ENCODE data around the gene KLK2.
"Not testable (repeated sequence)": the region's sequence is repeated elsewhere in the genome, so short reads cannot be mapped to it uniquely, and the experiment has no call there.

KLK2 gene

DNA sequence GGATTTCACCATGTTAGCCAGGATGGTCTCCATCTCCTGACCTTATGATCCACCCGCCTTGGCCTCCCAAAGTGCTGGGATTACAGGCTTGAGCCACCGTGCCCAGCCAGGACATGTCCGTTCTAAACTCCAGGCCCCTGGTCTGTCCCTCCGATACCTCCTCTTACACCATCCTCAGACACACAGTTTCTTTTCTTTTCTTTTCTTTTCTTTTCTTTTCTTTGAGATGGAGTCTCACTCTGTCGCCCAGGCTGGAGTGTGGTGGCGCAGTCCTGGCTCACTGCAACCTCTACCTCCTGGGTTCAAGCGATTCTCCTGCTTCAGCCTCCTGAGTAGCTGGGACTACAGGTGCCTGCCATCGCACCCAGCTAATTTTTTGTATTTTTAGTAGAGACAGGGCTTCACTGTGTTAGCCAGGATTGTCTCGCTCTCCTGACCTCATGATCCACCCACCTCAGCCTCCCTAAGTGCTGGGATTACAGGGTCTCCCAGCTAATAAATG is 22.9 kb downstream of the KLK2 start:
- DNase-seq = not testable (repeated sequence)

DNA sequence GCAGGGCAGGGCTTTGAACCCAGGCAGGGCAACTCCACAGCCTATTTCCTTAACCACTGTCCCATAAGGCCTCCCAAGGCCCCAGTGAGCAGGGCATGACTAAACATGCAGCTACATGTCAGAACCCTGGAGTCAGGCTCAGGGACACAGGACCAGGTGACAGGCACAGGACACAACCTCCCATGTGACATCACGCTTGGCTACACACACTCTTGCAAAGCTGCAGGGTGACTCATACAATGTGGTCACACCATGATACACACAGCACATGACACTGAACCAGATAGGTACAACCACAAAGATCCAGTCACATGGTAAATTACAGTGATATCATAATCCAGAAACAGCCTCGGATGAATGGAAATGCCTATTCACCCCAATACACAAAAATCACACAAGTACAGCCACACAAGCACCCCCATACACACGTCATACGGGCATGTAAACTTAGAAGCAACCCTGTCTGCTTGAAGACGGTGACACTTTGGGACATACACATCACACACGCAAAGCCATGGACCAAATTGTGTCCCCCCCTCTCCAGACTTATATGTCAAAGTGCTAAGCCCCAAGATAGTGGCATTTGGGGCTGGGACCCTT is 23.5 kb downstream of the KLK2 start:
- DNase-seq = no peak

DNA sequence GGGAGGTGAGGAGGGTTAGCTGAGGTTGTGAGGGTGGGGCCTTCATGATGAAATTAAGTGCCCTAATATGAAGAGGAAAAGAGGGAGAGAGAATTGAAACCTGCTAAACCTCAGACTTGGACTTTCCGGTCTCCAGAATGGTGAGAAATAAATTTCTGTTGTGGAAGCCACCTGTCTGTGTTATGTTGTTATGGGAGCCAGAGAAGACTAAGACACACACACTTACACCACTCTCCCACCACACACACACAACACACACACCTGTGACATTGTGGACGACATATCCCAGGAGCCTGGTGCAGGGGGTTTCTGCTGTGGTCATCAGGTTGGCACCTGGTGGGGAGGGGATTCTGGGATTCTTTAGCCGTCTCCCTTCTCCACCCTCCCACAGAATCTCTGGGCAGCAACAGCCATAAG is 24.0 kb downstream of the KLK2 start:
- DNase-seq = no peak

DNA sequence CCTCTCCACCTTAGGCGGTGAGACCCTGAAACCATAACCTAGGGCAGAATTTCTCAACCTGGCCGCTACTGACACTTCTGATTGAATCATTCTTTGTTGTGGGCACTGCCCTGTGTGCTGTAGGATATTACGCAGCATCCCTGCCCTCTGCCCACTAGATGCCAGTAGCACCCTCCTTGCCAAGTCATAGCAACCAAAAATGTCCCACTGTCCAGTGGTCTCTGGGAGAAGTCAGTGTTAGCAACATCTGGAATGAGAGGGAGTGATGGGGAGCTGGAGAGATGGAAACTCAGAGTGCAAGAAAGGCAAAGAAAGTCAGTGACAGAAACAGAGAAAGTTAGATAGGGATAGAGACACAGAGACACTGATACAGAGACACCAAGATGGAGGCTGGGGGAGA is 24.4 kb downstream of the KLK2 start:
- no peak for DNase-seq

DNA sequence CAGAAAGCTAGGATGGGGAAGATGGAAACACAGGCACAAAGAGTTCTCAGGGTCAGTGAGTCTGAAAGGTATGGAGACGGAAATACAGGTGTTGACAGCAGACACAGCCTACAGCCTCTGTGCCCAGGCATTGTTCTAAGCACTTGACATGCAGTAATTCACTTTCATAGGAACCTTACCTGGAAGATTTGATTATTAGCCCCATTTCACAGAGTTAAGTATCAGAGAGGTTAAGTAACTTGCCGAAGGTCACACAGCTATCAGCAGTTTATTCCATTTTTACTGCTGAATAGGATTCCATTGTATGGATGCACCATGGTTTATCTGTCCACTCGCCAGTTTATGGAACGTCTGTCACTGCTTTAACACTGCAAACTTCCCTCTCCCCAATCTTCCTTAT is 24.8 kb downstream of the KLK2 start:
- DNase-seq = no peak

DNA sequence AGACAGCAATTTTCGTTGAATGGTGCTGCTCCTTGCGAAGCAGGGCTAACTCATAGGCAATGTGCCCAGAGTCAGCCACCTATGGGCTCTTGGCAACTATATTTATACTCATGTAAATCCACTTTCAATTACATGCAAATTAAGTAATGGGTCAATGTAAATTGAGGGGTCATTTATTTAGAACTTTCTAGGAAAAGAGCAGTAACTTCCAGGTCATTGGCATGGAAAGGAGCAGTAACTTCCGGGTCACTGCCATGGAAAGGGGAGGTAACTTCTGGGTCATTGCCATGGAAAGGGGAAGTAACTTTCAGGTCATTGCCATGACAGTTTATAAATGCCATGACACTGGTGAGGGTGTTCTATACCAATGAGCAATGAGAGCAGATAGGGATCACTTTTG is 26.3 kb downstream of the KLK2 start:
- DNase-seq = no peak

DNA sequence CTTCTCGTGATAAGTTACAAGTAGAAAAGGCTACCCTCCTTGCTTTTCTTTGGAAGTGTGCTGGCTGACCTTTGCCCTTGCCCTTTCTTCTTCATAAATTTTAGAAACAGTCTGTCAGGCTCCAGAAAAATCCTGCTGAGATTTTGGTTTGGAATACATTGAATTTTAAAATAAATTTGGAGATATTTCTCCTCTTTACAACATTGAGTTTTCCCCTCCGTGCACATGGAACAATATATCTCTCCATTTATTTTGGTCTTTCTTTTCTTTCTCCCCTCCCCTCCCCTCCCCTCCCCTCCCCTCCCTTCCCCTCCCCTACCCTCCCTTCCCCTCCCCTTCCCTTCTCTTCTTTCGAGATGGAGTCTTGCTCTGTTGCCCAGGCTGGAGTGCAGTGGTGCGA is 29.4 kb downstream of the KLK2 start:
- DNase-seq = no peak

DNA sequence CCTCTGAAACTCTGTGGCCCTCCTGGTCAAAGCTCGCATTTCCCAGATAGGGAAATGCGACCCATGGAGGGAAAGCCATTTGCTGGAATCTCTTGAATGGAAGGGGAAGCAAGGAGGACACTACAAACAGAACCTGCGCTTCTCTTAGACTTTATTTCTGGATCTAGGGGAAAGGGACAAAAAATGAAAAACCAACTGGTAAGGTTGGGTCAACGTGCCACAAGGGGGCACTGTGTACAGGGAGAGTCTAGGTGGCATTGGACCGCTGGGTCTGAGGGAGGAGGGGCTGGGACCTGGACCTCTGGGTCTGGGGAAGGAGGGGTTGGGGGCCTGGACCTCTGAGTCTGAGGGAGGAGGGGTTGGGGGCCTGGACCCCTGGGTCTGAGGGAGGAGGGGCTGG is 33.0 kb downstream of the KLK2 start:
- no peak for DNase-seq

DNA sequence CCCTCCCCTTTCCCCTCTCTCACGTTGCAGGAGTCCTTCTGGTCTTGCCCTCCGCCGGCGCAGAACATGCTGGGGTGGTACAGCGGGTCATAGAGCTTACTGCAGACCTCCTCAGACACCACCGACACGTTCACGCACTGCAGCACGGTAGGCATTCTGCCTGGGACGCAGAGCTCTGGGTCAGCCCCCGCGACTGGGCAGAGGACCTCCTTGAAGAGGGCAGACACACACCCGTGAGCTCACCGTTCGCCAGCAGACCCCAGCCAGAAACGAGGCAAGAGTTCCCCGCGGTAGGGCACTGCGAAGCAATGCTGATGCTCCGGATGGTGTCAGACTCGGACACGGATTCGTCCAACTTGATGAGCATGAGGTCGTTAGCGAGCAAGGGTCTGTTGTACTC is 35.1 kb downstream of the KLK2 start:
- DNase-seq = no peak

DNA sequence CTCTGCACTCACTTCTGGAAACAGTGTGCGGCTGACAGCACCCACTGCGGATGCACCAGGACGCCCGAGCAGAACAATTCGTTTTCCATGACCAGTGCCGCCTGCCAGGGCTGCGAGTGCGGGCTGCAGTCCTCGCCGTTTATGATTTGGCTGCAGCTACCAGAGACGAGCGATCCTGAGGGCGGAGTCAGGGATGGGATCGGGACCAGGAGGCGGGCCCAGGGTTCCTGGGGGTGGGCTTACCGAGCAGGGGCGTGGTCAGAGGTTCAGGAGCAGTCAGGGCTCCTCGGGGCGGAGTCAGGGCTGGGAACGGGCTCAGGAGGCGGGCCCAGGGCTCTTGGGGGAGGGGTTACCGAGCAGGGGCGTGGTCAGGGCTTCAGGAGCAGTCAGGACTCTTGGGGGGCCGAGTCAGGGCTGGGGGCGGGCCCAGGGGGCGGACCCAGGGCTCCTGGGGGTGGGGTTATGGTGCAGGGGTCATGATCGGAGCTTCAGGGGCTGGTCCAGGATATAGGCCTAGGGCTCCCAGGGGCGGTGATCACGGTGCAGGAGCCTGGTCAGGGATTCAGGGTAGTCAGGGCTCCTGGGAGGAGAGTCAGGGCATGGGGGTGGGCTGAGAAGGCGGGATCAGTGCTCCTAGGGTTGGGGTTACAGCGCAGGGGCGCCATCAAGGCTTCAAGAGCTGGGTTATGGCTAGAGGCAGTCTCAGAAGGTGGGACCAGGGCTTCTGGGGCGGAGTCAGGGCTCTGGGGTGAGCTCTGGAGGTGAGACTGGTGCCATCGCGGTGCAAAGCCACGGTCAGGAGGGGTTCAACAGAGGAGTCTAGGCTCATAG is 36.2 kb downstream of the KLK2 start:
- no peak for DNase-seq

DNA sequence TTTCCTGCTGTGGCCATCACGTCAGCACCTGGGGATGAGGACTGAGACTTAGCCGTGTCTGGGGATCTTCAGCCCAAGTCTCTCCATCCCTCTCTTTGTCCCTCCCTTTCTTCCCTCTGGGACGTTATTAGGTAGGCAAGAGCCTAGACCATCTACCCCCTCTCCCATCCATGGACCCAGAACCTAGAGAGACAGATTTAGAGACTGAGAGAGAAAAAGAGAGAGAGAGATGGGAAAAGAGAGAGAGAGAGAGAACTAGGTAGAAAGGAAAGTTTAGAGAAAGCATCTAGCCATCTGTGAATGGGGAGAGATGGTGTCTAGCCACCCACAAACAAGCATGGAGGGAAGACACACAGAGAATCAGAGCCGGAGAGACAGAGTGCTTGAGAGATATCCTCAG is 37.5 kb downstream of the KLK2 start:
- DNase-seq = no peak

DNA sequence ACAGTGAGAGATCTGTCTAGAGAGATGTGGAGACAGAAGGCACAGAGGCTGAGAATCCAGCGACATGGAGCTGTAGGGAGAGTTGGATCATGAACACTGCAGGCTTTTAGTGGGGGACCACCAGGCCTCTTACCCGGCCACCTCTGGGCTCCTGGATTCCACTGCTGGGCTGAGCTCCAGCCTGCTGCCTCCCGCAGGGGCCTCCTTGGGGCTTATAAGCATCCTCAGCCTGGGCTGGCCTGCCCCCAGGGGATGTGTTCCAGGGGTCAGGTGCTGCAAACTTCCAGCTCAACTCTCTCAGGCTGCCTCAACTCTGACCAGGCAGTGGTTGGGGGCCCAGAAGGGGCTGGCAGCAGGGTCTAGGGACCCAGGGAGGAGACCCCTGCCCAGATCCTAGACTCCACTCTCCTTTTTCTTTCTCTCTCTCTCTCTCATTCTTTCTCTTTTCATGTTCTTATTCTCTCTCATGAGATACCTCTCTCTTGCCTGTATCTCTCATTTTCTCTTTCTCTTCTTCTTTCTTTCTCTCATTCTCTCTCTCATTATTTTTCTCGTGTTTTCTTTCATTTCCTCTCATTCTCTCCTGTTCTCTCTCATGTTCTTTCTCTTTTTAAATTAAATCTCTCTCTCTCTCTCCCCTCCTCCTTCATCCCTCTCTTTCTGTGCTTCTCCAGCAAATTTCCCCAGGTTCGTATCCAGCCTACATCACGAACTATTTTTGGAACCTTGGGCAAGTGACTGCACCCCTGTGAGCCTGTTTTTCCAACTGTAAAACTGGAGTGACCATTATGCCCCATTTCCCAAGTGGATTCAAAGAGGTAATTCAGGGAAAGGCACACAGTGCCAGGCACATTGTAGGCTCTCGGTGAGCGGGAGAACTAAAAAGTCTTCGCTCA is 38.2 kb downstream of the KLK2 start, which contains the start of gene KLK4:
TSS of gene KLK4 (minus strand) at position 190 of the 896 bp plus-strand sequence. CDS start 657 bp downstream, outside the sequence.
- no peak for DNase-seq

DNA sequence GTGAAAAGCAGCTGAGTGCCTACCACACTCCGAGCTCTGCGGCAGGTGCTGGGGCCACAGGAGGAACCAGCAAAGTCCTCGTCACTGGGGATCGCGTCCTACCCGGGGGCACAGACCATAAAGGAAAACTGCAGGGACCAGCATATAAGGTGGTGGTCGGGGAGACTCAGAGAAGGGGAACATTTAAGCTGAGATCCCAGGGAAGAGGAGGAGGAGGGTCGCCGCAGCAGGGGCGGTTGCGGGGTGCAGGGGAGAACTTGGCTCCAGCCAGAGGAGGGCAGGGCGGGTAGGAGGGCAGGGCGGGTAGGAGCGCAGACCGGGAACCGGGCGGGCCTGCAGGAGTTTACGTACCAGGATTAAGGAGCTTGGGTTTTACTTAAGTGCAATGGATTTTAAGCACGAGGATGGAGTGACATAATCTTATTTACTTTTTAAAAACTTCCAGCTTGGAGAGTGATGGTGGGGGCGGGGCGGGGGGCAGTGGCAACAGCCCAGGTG is 38.9 kb downstream of the KLK2 start:
- no peak for DNase-seq

DNA sequence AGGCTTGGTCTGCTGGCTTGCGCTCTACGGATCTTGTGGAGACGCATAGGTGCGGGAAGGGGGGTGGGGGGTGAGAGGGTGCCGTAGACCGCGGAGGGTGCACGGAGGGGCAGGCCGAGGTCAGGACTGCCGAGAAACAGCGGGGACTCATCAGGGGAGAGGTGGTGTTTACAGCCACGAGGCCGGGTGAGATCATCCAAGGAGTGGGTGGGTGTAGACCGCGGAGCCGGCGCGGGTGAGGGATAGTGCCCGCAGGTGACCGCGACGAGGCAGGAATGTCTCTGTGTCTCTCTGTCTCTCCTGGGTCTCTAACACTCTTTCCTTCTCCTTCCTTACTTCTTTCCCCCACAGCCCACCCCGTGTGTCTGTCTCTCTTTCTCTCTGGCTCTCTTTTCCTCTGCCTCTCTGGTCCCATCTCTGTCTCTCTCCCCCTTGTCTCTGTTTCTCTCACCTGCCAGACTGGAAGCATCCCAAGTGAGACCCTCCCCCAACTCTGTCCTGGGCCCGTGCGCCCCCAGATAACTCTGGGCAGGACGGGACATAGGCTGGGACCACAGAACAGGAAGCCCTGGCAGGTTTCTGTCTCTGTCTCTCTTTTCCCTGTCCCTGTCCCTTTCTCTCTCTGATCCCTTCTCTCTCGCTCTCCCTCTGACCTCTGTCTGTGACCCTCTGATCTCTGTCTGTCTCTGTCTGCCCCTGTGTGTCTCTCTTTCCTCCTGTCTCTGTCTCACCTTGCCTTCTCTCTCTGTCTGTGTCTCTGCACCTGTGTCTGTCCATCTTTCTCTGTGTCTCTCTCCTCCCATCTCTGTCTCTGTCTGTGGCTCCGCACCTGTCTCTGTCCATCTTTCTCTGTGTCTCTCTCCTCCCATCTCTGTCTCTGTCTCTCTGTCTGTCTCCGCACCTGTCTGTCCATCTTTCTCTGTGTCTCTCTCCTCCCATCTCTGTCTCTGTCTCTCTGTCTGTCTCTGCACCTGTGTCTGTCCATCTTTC is 39.8 kb downstream of the KLK2 start:
- DNase-seq = no peak

DNA sequence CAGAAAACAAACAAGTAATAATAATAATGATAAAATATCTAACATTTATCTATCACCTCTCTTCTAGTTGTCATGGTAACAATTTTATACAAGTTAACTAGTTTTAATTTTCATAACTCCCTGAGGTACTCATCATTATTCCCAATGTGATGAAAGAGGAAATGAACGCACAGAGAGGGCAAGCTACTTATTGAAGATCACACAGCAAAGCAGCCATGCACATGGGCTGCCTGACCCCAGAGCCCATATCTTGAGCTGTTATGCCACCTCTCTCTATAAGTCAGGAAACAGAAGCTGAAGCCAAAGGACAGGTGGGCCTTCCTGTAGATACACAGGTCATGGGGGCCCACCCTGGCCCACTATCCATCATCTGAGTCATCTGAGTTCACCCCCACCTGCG is 42.8 kb downstream of the KLK2 start:
- DNase-seq = no peak

DNA sequence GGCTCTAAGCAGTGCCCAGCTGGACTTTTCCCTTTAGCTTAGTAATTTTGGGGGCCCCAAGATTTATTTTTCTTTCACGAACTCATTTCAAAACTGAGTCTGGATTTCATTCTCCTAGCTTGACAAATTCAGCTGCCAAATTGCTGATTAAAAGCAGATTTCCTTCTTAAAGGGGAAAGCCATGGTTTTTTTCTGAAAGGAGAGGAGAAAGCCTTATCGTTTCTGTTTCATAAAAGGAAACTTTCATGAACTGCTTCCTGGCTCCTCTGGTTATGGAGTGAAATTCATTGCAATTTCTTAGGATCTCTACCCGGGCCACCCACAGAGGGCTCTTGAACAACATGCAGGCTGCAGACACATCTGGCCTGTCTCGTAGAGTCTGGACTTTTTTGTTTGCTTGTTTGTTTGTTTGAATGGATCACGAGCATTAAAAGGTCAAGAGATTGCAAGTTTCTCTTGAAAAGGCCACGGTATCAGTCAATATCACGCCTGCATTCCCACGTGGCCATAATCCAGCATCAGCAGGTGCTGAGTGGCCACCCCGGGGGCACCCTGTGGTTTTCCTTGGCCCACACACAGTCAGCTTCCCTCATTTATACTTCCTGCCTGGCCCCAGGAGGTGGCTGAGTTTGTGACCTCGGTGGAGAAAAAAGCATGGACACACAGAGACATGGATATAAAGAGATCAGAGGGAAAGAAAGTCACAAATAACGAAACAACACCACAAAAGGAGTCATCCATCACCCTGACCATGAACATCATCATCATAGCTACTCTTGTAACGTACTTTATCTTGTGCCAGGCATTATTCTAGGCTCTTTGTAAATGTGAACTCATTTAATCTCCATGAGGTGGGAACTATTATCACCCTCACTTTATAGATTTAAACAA is 48.4 kb downstream of the KLK2 start:
- DNase-seq = no peak

DNA sequence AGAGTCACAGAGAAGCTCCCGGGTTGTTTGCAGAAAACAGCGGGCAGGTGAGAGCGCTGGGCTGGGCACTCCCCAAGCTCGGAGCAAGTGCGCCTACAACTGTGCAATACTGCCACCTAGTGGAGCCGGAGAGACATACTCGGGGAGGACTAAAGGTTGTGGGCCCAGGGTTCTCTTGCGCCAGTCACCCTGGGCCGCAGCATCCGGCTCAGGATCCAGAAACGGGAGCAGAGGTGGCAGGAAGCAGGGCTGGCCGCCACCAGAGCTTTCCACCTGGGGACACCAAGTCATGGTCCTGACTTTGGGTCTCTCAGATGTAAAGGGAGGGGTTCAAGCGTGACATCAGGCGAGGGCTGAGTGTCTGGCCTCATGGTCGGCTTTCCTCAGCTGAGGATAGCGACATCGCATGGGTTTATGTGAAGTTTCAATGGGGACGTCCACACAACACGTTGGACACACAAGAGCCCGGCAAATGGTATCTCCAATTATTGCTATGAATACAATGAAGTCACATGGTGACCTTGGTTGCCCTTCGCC is 49.1 kb downstream of the KLK2 start:
- peak; percentile 27 to 59 for DNase-seq

DNA sequence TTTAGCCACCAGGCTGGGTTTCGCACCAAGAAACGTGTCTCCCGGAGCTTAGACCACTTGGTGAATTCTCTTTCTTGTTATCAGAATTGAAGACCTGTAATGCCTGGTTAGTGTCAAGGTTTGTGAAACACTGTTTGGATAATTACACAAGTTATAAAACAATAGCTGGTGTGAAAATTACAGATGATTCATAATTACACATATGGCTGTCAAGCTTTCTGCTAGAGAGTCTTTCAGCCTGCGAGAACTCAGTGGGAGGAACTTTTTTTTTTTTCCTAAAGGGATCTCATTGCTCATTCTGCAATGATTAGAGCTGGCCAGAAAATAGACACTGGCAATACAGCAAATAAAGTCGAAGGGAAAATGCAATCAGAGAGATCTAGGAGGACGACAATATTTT is 51.3 kb downstream of the KLK2 start:
- no peak for DNase-seq

DNA sequence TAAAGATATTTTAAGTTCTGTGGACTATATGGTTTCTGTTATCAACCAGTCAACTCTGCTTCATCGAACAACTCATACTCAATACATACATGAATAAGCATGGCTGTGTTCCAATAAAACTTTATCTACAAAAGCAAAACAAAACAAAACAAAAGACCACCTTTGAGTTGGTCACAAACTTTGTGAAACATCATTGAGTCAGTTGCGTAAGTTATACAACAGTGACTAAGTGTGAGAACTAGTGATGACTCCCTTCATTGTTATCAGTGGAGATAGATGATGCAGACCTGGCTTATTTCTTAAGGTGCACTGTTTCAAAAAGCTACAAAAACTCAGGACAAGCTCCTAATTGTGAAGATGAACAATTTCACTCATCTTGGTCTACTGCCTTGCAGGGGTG is 52.5 kb downstream of the KLK2 start:
- DNase-seq = no peak

DNA sequence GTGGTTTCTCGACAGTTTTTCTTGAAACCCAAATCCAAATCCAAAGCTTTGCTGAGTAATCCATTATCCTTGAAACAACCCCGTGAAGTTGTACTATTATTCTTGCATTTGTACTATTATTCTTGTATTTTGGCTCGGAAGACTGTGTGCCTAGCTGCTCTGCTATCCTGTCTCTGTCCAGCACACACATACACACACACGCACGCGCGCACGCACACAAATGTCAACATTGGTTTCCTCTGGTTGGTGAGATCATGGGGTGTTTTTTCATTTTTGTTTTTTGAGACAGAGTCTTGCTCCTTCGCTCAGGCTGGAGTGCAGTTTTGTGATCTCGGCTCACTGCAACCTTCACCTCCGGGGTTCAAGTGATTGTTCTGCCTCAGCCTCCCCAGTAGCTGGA is 52.9 kb downstream of the KLK2 start:
- DNase-seq = no peak

DNA sequence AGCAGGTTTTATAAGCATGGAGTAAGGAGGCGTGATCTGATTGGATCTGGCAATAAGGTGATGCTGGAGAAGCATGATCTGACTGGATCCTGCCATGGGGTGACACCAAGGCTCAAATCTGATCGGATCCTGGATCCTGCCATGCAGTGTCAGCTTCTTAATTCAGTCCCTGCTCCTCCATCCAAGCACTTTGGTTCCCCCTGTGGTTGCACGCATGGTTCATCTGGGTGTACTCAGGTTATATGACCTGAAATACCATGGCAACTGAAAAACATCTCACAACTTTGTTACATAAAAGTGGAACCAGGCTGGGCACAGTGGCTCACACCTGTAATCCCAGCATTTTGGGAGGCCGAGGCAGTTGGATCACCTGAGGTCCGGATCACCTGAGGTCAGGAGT is 55.6 kb downstream of the KLK2 start:
- DNase-seq = no peak
